ENCODE data around the gene SNCB.

The SNCB gene

DNA sequence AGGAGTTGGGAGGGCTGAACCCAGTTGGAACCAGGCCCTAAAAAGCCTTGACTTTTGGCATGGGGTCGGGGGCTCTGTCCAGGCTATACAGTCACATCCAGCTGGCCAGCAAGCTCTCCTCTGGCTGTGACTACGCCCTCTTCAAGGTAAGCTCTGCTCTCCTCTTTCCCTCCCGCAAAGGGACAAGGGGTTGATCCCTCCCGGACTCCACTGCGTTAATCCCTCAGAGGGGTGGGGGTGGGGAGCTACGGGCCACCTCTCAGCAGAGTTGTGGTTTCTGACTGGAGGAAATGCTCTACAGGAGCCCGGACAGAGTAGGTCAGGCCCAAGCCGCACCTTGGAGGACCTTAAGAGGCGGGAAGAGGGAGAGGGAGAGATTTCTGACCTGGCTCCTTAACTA is 14.0 kb upstream of the SNCB start:
- DNase-seq (ENCODE audit: low spot score): no peak

DNA sequence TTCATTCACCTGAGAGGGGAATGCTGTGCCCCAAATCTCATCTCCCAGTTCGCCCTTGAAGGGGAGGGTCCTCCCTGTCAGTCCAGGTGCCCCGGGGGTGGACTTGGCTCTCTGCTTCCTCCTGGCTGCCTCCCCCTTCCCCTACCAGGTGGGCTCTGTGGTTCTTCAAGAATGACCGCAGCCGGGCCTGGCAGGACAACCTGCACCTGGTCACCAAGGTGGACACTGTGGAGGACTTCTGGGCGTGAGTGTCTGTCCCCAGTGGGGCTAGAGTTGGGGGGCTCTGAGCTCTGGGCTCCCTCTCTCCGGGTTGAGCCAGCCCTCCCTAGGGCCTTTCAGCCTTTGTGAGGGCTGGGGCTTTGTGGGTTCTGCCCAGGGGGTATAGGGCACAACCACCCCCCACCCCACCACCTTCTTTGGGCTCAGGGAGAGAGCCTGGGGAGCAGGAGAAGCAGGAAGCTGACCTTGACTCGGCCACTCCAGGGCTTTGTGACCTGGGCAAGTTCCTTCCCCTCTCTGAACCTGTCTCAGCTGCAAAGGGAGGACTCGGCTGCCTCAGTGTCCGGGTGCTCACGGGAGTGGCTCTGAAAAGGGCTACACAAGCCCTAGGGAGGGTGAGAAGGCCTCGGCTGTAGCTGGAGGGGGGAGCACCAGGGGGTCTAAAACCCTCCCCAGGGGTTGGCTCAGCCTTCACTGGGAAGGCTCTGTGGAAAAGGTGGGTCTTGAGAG is 13.3 kb upstream of the SNCB start:
- DNase-seq (ENCODE audit: low spot score): no peak

DNA sequence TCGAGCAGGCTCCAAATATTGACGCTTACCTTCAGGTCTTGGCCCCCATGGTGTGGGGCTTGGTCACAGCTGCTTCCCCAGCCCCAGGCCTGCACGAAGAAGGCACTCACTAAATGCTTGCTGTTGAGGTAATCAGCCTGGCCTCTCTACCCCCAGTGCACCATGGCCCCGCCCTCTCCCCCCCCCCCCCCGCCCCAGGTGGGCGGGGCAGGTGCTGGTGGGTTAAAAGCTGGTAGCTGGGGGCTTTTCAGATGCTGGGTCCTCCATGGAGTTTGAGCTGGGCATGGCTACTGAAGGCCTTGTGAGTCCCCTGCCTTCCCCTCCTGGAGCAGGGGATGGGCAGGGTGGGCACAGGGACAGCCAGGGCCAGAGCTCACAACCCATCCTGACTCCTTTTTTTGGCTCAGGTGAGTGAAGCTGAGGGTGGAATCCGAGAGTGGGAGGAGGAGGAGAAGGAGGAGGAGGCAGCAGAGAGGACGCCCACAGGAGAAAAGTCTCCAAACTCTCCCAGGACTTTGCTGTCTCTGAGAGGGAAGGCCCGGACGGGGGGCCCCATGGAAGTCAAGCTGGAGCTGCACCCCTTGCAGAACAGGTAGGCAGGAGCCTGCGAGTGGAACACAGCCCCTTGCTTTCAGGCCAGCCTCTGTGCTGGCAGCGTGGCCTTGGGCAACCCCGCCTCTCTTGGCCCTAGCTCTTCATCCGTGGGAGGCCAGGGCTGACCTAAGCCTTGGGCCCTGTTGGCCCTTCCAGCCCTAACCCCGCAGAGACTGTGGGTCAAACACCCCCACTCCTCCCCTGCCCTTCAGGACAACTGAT is 12.5 kb upstream of the SNCB start:
- DNase-seq (ENCODE audit: low spot score): no peak

DNA sequence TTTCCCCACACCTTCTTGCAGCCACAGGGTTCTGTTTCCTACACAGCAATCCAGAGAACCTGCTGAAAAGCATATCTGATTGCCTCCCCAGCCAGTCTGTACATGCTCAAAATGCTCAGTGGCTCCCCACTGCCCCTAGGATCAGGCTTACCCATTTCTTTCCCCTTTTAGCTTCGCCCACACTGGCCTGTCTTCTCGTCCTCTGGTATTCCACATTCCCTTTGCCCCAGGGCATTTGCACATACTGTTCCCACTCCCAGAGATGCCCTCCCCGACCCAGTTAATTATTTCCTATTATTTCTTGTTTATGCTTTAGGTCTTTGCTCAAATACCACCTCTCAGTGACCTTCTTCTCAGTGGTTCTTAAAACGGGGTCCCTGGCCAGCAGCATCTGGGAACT is 10.3 kb upstream of the SNCB start:
- DNase-seq (ENCODE audit: low spot score): no peak

DNA sequence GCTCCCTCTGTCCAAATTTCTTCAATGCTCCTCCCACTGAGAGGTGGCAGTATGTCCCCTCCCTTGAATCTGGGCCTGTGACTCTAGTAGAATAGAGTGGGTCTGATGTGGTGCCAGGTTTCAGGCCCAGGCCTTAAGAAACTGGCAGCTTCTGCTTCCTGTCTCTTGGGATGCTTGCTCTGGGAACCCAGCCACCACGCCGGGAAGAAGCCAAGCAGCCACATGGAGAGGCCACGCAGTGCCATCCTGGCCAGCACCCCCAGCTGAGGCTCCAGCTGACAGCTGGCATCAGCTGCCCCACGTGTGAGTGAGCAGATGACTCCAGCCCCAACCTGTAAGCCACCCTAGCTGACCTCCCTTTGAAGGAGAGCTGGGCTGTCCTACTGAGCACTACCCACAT is 9.6 kb upstream of the SNCB start:
- DNase-seq (ENCODE audit: low spot score): no peak

DNA sequence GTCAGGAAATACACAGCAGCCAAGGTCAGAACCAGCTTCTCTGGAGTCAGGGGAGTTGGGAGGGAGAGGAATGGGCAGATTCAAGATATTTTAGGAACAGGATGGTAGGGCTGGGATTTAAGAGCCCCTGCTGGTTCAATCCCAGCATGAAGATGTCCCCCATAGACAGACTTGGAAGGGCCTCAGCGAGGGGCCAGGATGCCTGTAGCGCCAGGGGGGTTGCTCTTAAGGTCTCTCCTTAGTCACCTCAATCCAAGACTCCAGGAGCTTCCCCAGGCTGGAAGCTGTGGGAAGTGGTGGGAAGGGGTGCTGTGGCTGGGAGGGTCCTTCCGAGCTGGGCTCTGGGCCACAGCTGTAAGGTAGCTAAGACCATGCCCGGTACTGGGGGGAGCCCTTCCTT is 8.9 kb upstream of the SNCB start:
- DNase-seq (ENCODE audit: low spot score): no peak

DNA sequence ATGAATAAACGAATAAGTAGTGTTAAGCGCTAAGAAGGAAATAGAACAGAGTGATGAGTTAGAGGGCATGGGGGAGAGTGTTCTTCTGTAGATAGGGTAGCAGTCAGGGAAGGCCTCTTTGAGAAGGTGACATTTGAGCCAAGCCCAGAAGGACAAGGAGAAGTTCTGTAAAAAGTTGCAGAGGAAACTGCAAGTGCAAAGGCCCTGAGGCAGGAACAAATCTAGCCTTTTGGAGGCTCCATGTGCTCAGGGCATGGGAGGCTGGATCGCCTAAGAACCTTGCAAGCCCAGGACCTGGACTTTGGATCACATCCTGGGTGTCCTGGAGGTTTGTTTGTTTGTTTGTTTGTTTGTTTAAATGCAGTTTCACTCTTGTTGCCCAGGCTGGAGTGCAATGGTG is 8.1 kb upstream of the SNCB start:
- no peak for DNase-seq (ENCODE audit: low spot score)

DNA sequence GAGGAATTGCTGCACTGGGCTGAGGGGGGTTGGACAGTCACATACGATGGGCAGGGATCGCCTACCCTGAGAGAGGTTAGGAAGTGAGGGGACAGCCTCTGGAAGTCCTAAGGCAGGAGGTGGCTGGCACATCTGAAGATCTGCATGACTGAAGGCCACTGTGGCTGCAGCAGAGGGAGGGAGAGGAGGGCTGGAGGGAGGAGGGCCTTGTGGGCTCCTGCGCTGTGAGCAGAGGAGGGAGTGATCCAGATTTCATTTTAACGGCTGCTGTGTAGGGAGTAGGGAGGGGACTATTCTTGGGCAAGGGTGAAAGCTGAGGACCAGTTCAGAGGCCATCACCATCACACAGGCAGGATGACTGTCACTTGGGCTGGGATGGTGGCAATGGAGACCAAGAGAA is 7.2 kb upstream of the SNCB start:
- DNase-seq (ENCODE audit: low spot score): no peak

DNA sequence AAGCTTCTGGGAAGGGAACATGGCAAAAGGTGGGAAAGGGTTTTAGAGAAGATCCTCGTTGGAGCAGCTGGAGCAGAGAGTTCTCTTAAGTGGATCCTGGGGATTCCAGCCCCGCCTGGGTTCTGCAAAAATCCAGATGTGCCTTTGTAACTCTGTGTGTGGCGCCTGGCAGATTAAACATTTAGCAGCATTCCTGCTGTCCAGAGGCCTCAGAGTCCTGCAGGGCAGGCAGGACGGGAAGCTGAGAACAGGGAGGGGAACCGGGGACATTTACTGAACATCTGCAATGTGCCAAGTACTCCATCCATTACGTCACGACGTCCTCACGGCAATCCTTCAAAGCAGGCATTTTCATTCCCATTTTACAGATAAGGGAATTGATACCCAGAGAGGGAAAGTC is 6.1 kb upstream of the SNCB start:
- no peak for DNase-seq (ENCODE audit: low spot score)

DNA sequence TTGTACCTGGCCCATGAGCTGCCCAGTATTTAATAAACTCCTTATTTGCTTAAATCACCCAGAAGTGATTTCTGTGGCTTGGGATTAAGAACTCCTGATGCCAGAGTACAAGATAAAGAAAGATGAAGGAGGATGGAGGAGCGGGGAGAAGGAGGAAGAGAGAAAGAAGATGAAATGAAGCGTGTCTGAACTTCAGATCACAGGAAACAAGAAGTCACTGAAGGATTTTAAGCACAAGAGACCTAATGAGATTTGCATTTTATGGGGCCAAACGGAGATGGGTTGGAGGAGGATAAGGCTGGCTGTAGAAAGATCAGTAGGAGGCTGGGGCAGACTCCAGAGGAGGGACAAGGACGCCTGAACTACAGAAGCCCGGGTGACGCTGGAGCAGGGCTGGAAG is 3.3 kb upstream of the SNCB start:
- no peak for DNase-seq (ENCODE audit: low spot score)

DNA sequence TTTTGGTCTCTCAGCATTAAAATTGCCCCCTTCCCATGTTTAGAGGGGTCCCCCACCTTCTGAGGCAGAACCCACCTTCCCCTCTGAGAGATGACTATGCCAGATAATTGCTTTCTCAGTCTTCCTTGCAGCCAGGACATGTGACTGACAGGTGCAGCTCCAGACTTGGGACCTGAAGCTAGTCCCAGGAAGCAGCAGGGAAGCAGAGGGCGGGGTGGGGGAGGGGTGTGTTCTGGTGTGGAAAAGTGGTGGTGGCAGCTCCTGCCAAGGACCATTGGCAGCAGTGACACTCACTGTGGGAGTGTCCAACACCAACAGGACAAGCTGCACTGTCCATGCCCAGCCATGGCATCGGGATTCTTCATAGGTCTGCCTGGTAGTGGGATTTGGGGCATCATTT is 2.4 kb upstream of the SNCB start:
- DNase-seq (ENCODE audit: low spot score): no peak

DNA sequence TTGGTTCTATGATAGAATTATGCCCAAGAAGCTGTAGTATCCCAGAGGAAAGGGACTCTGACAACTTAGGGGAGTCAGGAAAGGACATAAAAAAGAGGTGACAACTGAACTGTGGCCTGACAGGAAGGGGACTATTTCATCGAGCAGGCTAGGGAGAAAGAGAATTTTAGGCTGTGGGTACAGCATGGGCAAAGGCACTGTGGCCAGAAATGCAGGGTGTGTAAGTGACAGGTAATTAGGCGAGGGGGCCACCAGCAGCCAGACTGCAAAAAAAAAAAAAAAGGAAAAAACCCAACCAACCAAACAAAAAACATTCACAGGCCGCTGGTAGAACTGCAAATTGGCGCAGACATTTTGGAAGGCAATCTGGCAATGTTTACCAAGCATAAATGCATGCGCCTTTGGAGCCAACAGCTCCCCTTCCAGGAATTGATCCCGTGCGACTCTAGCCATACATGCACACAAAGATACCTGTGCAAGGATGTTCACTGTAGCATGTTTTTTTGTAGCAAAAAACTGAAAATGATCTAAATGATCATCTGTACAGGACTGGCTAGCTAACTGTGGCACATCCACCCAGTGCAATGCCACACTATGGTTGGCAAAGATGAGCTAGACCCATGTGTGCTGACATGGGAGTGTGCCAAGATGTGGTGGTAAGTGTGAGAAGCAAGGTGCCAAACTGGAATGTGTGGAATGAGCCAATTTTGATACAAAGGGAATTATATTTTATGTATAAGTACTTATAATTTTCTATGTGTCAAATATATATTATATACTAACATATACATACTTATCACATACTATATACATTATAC is 1.3 kb upstream of the SNCB start:
- DNase-seq (ENCODE audit: low spot score): no peak

DNA sequence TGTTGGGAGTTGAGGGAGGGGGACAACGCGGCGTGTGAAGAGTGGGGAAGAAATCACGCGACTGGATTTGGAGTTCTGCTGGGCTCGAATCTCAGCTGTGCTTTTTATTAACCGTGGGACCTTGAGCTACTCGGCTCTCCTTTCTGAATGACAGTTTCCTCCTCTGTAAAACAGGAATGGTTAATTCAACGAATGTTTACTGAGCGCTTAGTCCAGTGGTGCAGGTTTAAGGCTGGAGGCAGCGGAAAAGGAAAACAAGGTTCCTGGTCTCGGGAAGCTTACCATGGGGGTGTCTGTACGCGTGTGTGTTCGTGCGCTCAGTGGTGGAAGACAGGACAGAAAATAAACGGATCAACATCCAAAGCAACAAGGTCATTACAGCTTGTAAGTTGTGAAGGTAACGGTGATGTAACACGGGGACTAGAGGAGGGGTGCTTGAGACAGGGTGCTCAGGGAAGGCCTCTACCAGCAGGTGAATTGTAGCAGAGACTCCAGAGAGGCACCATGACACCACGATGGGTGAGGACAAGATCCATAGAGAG is 418 bp upstream of the SNCB start:
- DNase-seq (ENCODE audit: low spot score): no peak

DNA sequence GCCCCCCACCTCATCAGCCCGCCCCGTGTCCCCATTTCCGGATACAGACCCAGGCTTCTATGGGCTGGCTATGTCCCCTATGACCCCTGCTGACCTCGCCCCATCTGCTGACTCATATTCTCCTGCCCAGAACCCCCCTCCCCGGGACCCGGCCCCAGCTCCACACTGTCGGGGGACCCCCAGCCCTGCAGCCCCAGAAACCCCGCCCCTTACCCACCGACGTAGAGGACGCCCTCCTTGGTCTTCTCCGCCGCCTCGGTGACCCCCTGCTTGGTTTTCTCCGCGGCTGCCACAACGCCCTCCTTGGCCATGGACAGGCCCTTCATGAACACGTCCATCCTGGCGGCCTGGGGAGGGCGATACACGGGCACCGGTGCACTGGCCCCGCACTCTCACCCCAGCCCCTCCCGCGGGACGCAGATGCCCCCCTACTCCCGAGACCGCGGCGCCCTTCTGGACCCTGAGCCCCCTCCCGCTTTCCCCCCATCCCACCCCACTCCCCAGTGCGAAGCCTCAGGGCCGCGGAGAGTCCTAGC is 949 bp downstream of the SNCB start:
- no peak for DNase-seq (ENCODE audit: low spot score)

DNA sequence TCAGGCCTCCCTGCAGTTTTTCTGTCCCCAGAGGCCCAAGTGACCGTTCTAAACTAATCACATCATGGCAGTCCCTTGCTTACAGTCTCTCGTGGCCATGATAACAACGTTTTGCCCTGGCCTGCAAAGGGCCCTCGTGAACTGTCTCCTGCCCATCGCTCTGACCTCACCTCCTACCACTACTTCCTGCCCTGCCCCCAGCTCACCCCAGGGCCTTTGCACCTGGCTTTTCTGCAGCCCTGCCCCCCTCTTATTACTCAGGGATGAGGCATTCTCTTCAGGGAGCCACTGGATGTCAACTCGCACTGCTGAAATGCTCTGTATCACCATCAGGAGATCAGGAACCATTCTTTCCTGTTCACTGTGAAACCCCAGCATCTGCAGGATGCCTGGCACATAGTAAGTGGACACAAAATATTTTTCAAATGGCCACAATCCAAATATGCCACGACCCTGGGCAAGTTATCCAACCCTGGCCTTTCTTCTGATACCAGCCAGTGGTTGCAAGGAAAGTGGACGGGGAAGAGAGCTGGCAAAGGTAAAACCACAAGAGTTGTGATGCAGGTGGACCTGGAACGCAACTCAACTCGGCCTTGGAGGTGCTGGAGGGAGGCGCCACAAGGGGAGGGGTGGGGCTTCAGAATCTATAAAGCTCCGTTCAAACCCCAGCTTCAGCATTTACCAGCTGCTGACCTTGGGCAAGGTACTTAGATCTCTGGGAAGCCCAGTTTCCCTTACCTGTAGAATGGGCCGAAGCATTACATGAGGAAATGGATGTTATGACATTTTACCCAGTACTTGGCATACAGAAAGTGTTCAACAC is 1.7 kb downstream of the SNCB start:
- DNase-seq (ENCODE audit: low spot score): no peak

DNA sequence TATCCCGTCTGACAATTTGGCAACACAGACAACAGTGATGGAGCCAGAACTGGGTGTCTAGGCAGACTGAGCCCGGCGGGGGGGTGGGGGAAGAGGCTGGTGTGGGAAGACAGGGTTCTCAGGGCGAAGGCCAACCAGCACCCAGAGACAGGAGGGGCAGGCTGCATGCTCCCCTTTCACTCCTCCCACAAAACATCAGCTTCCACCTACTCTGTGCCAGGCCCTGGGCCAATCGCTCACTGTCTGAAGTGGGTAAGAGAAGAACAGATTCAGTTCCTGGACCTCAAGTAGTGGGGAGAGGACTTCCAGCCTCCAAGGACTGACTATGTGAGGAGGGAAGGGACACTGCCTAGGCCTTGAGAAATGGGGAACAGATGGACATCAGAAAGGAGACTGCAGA is 2.8 kb downstream of the SNCB start:
- DNase-seq (ENCODE audit: low spot score): no peak

DNA sequence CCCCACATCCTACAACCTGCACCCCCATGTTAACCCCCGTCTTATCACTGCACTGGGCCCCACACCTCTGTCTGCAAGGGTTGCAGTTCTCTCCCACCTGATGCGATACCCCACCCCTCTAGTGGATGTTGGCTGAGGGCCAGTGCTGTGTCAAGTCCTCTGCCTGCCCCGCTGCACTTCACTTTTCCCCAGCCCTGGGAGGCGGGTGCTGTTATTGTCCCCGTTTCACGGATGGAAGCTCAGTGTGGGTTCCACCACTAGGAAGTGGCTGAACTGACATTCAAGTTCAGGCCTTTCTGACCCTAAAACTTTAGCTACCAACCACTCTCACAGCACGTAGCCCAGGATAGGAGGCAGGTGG is 3.5 kb downstream of the SNCB start:
- no peak for DNase-seq (ENCODE audit: low spot score)

DNA sequence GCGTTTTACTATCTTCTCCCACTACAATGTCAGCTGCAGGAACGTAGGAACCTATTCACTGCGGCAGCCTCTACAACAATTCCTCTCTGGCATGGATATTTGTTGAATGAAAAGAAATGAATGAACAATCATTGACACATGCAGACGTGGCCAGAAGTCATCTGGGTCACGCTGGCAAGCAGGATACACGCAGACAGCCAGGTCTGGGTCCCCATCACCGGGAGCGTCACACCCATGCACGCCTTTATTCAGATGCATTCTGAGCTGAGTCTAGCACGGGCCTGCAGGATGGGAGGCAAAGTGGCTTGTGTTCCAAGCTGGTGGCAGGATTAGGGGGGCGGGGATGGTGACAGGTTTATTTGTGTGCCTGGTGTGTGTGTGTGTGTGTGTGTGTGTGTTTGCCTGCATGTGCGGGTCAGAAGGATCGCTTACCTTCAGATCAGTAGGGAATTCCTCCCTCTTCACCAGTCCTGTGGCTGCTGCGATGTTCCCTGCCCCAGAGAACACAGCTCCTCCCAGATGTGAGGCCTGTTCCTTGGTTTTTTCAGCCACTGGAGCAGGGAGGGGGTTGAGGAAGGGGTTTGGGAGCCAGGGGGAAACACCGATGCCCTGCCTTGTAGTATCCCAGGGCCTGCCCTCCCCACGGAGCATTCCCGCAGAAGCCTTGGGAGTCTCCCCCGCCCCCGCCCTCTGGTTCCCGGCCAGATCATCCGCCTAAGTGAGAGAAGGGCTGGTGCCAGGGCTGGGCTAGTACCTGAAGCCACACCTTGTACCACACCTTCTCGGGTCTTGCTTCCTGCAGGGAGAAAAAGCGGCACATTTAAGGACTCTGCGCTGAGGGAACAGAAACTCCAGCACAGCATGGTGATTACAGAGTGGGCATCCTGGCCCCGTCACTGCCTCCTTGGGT is 4.1 kb downstream of the SNCB start:
- DNase-seq (ENCODE audit: low spot score): no peak

DNA sequence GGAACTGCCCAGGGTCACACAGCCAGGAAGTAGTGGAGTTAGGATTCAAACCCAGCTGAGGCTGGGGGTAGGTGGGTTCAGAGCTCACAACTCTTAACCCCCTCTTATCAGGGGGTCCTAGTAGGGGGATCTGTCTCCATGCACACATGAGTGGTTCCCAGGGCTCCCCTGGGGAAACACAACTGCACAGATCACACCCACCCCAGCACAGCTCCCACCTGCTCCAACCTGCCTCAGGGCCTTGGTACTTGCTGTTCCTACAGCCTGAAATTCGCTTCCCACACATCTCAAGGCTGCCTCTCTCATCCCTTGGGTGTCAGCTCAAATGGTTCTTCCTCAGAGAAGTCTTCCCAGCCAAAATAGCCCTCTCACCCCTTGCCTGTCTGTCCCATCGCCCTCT is 4.8 kb downstream of the SNCB start:
- no peak for DNase-seq (ENCODE audit: low spot score)

DNA sequence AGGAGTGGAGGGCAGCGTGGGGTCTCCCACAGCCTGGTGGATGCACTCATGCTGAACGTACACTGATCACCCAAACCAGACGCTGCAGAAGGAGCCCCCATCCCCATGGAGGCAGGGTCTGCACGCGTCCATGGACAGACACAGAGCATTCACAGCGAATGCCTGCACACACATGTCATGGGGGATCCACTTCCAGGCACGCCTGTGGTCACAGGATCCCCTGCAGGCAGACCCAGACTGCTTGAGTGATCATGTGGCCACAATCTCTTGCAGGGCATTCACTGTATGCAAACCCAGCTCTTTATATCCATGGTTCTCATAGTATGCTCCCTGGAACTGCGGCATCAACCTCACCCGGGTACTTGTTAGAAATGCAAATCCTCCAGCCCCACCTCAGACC is 5.4 kb downstream of the SNCB start:
- DNase-seq (ENCODE audit: low spot score): no peak

DNA sequence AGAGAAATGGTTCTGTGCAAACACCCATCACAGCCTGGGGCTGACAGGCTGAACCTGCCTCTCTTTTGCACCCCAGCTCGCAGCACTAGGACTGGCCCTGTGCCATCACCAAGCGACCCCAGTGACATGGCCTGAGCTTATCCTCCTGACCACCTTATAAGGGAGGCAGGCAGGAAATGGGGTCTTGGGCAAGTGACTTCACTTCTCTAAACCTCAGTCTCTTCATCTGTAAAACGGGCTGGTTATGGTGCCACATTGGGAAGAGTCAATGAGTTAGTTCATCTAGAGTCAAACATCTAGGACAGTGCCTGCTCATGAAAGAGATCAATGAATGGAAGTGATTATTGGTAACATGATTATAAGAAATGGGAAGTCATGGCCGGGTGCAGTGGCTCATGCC is 6.2 kb downstream of the SNCB start:
- no peak for DNase-seq (ENCODE audit: low spot score)
